Measurements from ENCODE around the gene ANKRD37.

Gene ANKRD37

DNA sequence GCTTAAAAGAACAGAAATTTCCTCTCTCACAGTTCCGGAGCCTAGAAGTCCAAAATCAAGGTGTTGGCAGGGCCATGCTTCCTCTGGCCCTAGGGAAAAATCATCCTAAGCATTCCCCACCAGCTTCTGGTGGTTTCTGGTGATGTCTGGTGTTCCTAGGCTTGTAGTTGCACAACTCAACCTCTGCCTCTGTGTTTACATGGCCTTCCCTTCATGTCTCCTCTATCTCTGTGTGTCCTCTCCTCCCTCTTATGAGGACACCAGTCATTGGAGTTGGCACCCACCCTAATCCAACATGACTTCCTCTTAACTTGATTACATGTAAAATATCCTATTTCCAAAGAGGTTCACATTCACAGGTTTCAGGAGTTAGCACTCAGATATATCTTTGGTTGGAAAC is 16.3 kb upstream of the ANKRD37 start:
- no peak for ATAC-seq
- no peak for TF ChIP-seq ZFP30 (CRISPR knock-in tag; IDR thresholded peaks at IDR 0.05)
- TF ChIP-seq ARNTL (CRISPR knock-in tag; IDR thresholded peaks at IDR 0.05; ENCODE audit: borderline replicate concordance, low read depth) = no peak
- TF ChIP-seq BACH2 (CRISPR knock-in tag; IDR thresholded peaks at IDR 0.05; ENCODE audit: borderline replicate concordance) = no peak
- no peak for TF ChIP-seq PPARA (CRISPR knock-in tag; IDR thresholded peaks at IDR 0.05; ENCODE audit: borderline replicate concordance)
- no peak for TF ChIP-seq ZNF70 (CRISPR knock-in tag; IDR thresholded peaks at IDR 0.05)
- no peak for TF ChIP-seq SNAI2 (CRISPR knock-in tag; IDR thresholded peaks at IDR 0.05)
- no peak for TF ChIP-seq GLIS3 (CRISPR knock-in tag; IDR thresholded peaks at IDR 0.05)
- TF ChIP-seq TCF4 (CRISPR knock-in tag; IDR thresholded peaks at IDR 0.05; ENCODE audit: borderline replicate concordance) = no peak
- TF ChIP-seq ISL1 (CRISPR knock-in tag; IDR thresholded peaks at IDR 0.05) = no peak
- TF ChIP-seq CSDC2 (CRISPR knock-in tag; IDR thresholded peaks at IDR 0.05) = no peak
- no peak for TF ChIP-seq TSHZ2 (CRISPR knock-in tag; IDR thresholded peaks at IDR 0.05)
- TF ChIP-seq ZC3H10 (CRISPR knock-in tag; IDR thresholded peaks at IDR 0.05) = no peak
- no peak for TF ChIP-seq CREB5 (CRISPR knock-in tag; IDR thresholded peaks at IDR 0.05; ENCODE audit: low read depth)
- TF ChIP-seq, protein P1, sequence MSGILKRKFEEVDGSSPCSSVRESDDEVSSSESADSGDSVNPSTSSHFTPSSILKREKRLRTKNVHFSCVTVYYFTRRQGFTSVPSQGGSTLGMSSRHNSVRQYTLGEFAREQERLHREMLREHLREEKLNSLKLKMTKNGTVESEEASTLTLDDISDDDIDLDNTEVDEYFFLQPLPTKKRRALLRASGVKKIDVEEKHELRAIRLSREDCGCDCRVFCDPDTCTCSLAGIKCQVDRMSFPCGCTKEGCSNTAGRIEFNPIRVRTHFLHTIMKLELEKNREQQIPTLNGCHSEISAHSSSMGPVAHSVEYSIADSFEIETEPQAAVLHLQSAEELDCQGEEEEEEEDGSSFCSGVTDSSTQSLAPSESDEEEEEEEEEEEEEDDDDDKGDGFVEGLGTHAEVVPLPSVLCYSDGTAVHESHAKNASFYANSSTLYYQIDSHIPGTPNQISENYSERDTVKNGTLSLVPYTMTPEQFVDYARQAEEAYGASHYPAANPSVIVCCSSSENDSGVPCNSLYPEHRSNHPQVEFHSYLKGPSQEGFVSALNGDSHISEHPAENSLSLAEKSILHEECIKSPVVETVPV (CRISPR knock-in tag; IDR thresholded peaks at IDR 0.05) = no peak
- no peak for TF ChIP-seq RARB (CRISPR knock-in tag; IDR thresholded peaks at IDR 0.05)
- TF ChIP-seq ESRRG (CRISPR knock-in tag; IDR thresholded peaks at IDR 0.05) = no peak
- no peak for TF ChIP-seq ZNF565 (CRISPR knock-in tag; conservative IDR thresholded peaks at IDR 0.05; ENCODE audit: low read depth)
- TF ChIP-seq, protein P2, sequence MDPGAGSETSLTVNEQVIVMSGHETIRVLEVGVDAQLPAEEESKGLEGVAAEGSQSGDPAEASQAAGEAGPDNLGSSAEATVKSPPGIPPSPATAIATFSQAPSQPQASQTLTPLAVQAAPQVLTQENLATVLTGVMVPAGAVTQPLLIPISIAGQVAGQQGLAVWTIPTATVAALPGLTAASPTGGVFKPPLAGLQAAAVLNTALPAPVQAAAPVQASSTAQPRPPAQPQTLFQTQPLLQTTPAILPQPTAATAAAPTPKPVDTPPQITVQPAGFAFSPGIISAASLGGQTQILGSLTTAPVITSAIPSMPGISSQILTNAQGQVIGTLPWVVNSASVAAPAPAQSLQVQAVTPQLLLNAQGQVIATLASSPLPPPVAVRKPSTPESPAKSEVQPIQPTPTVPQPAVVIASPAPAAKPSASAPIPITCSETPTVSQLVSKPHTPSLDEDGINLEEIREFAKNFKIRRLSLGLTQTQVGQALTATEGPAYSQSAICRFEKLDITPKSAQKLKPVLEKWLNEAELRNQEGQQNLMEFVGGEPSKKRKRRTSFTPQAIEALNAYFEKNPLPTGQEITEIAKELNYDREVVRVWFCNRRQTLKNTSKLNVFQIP (CRISPR knock-in tag; IDR thresholded peaks at IDR 0.05; ENCODE audit: borderline replicate concordance, low read depth) = no peak
- TF ChIP-seq ZNF8 (CRISPR knock-in tag; IDR thresholded peaks at IDR 0.05) = no peak

GRCh38 chr4:185381288-185382196 is 15.1 kb upstream of the ANKRD37 start:
- ATAC-seq = no peak
- TF ChIP-seq, protein P1 (CRISPR knock-in tag; IDR thresholded peaks at IDR 0.05) = no peak
- TF ChIP-seq, protein P3, sequence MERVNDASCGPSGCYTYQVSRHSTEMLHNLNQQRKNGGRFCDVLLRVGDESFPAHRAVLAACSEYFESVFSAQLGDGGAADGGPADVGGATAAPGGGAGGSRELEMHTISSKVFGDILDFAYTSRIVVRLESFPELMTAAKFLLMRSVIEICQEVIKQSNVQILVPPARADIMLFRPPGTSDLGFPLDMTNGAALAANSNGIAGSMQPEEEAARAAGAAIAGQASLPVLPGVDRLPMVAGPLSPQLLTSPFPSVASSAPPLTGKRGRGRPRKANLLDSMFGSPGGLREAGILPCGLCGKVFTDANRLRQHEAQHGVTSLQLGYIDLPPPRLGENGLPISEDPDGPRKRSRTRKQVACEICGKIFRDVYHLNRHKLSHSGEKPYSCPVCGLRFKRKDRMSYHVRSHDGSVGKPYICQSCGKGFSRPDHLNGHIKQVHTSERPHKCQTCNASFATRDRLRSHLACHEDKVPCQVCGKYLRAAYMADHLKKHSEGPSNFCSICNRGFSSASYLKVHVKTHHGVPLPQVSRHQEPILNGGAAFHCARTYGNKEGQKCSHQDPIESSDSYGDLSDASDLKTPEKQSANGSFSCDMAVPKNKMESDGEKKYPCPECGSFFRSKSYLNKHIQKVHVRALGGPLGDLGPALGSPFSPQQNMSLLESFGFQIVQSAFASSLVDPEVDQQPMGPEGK (CRISPR knock-in tag; IDR thresholded peaks at IDR 0.05; ENCODE audit: borderline replicate concordance) = no peak
- TF ChIP-seq TOX (CRISPR knock-in tag; IDR thresholded peaks at IDR 0.05; ENCODE audit: borderline replicate concordance) (no peak), RARB (CRISPR knock-in tag; IDR thresholded peaks at IDR 0.05) (no peak), ZFP3 (CRISPR knock-in tag; IDR thresholded peaks at IDR 0.05) (no peak), ZFP30 (CRISPR knock-in tag; IDR thresholded peaks at IDR 0.05) (no peak), ZNF70 (CRISPR knock-in tag; IDR thresholded peaks at IDR 0.05) (no peak), ESRRG (CRISPR knock-in tag; IDR thresholded peaks at IDR 0.05) (no peak), TSHZ2 (CRISPR knock-in tag; IDR thresholded peaks at IDR 0.05) (no peak), ISL1 (CRISPR knock-in tag; IDR thresholded peaks at IDR 0.05) (no peak), ZNF8 (CRISPR knock-in tag; IDR thresholded peaks at IDR 0.05) (no peak), TCF4 (CRISPR knock-in tag; IDR thresholded peaks at IDR 0.05; ENCODE audit: borderline replicate concordance) (no peak), SNAI2 (CRISPR knock-in tag; IDR thresholded peaks at IDR 0.05) (no peak), OSR1 (CRISPR knock-in tag; IDR thresholded peaks at IDR 0.05) (no peak), ARNTL (CRISPR knock-in tag; IDR thresholded peaks at IDR 0.05; ENCODE audit: borderline replicate concordance, low read depth) (no peak), PPARA (CRISPR knock-in tag; IDR thresholded peaks at IDR 0.05; ENCODE audit: borderline replicate concordance) (no peak), BACH2 (CRISPR knock-in tag; IDR thresholded peaks at IDR 0.05; ENCODE audit: borderline replicate concordance) (no peak), ZC3H10 (CRISPR knock-in tag; IDR thresholded peaks at IDR 0.05) (no peak)
